Neuronal stem cell (in vitro differentiated cells): Measurements from ENCODE around the gene OSBPL10.

Experiments used
- DNase-seq: peaks from one replicate; pipeline ENCODE4 v3.0.0-alpha.2; 2013; ENCODE audit warnings: low spot score
- H2AFZ ChIP-seq: one replicate; pipeline ENCODE4 v1.6.1; 2013; ENCODE audit warnings: mild to moderate bottlenecking, low read length, inconsistent platforms
- H2AK5ac ChIP-seq: 2 replicates; pipeline ENCODE4 v1.6.1; 2013; ENCODE audit warnings: low read depth, mild to moderate bottlenecking, inconsistent platforms, low read length, moderate library complexity, mixed read lengths
- H2BK120ac ChIP-seq: 2 replicates; pipeline ENCODE4 v1.6.1; 2013; ENCODE audit warnings: low read depth, mild to moderate bottlenecking, inconsistent platforms, low read length, moderate library complexity, mixed read lengths
- H2BK12ac ChIP-seq: one replicate; pipeline ENCODE4 v1.6.1; 2013; ENCODE audit warnings: low read length, inconsistent platforms
- H2BK15ac ChIP-seq: 2 replicates; pipeline ENCODE4 v1.6.1; 2013; ENCODE audit warnings: mild to moderate bottlenecking, low read length, inconsistent platforms, mixed read lengths
- H2BK5ac ChIP-seq: one replicate; pipeline ENCODE4 v1.6.1; 2013; ENCODE audit warnings: inconsistent platforms, mild to moderate bottlenecking, low read length, moderate library complexity
- H3K14ac ChIP-seq: one replicate; pipeline ENCODE4 v1.6.1; 2013; ENCODE audit warnings: low read length, inconsistent platforms
- H3K18ac ChIP-seq: 2 replicates; pipeline ENCODE4 v1.6.1; 2013; ENCODE audit warnings: low read length, inconsistent platforms
- H3K23ac ChIP-seq: 2 replicates; pipeline ENCODE4 v1.6.1; 2013; ENCODE audit warnings: low read depth, mild to moderate bottlenecking, mixed read lengths, low read length, inconsistent platforms; ENCODE audit not compliant: poor library complexity
- H3K27ac ChIP-seq: replicated peaks from 3 replicates; pipeline ENCODE4 v1.5.1; 2013; ENCODE audit warnings: low read length, inconsistent platforms
- H3K27me3 ChIP-seq, 3 experiments: 2 replicates each; pipeline ENCODE4 v1.6.1; 2013; ENCODE audit warnings: low read length in 3 of 3, mild to moderate bottlenecking in 2 of 3, inconsistent platforms in 1 of 3, low read depth in 1 of 3, mixed read lengths in 1 of 3, moderate library complexity in 1 of 3; ENCODE audit not compliant: control insufficient read depth in 3 of 3, insufficient read depth in 3 of 3
- H3K36me3 ChIP-seq, 2 donors: replicated peaks in 1 of 2; 2 replicates each; pipeline ENCODE4 v1.6.1; 2013; ENCODE audit warnings: low read length in 2 of 2; ENCODE audit not compliant: control insufficient read depth in 2 of 2, insufficient read depth in 2 of 2
- H3K4ac ChIP-seq: 2 replicates; pipeline ENCODE4 v1.6.1; 2013; ENCODE audit warnings: inconsistent platforms, mild to moderate bottlenecking, low read length, moderate library complexity
- H3K4me1 ChIP-seq, 2 donors: 1 replicate in 1 of 2; 2 replicates in 1 of 2; pipeline ENCODE4 v1.6.1; 2013; ENCODE audit warnings: low read length in 2 of 2, low read depth in 1 of 2; ENCODE audit not compliant: control insufficient read depth in 2 of 2, insufficient read depth in 1 of 2
- H3K4me2 ChIP-seq: one replicate; pipeline ENCODE4 v1.6.1; 2013; ENCODE audit warnings: mild to moderate bottlenecking, low read length, inconsistent platforms; ENCODE audit not compliant: insufficient read depth, poor library complexity, severe bottlenecking
- H3K4me3 ChIP-seq, 2 donors: 2 replicates each; pipeline ENCODE4 v1.5.1; 2013; ENCODE audit warnings: low read length in 2 of 2, mild to moderate bottlenecking in 2 of 2, inconsistent platforms in 1 of 2, moderate library complexity in 1 of 2
- H3K79me1 ChIP-seq: one replicate; pipeline ENCODE4 v1.6.1; 2013; ENCODE audit warnings: low read depth, mild to moderate bottlenecking, inconsistent platforms, low read length, moderate library complexity
- H3K9ac ChIP-seq: one replicate; pipeline ENCODE4 v1.6.1; 2013; ENCODE audit warnings: mild to moderate bottlenecking, low read depth, low read length, inconsistent platforms; ENCODE audit not compliant: poor library complexity
- H3K9me3 ChIP-seq, 2 donors: replicated peaks in 1 of 2; 2 replicates each; pipeline versions ENCODE3 to v1.6.1; 2013; ENCODE audit warnings: low read length in 2 of 2, mild to moderate bottlenecking in 2 of 2, inconsistent platforms in 1 of 2, low read depth in 1 of 2, mixed read lengths in 1 of 2, moderate library complexity in 1 of 2; ENCODE audit not compliant: control insufficient read depth in 2 of 2, insufficient read depth in 1 of 2
- H4K8ac ChIP-seq: one replicate; pipeline ENCODE4 v1.6.1; 2013; ENCODE audit warnings: low read depth, mild to moderate bottlenecking, inconsistent platforms, low read length, moderate library complexity
- H4K91ac ChIP-seq: one replicate; pipeline ENCODE4 v1.6.1; 2013; ENCODE audit warnings: low read length, low read depth, mild to moderate bottlenecking, inconsistent platforms; ENCODE audit not compliant: poor library complexity
- WGBS, 2 donors: extraction: QIAGEN DNeasy Blood & Tissue Kit; methylation state at CpG; one replicate each; pipeline ENCODE4 v1.1.7; 2013; ENCODE audit warnings: missing lambda C conversion rate in 2 of 2, mixed read lengths in 1 of 2; ENCODE audit not compliant: insufficient read length in 2 of 2, insufficient replicate concordance in 1 of 2; ENCODE audit errors: extremely low coverage in 2 of 2; 5-methylcytosine and 5-hydroxymethylcytosine counted together

The OSBPL10 gene

GRCh38 chr3:31680072-31680870, 300.8 kb downstream of the OSBPL10 start:
- H2BK12ac ChIP-seq: no peak overlapping the region
- H3K36me3 ChIP-seq: no peaks in the 10 kb centered on the region
- no peak for DNase-seq
- H3K9ac ChIP-seq: no peak overlapping the region
- H3K4me2 ChIP-seq: no peak overlapping the region
- peak overlapping the region; percentile 15 for H3K18ac ChIP-seq
- no peaks in the 10 kb centered on the region for H3K9me3 ChIP-seq
- no peak overlapping the region for H3K23ac ChIP-seq
- H2AK5ac ChIP-seq: no peak overlapping the region
- H2BK5ac ChIP-seq: no peak overlapping the region
- peaks cover 5 to 17% of the 10 kb centered on the region in 2 donors for H3K4me1 ChIP-seq
- no peaks in the 10 kb centered on the region for H3K79me1 ChIP-seq
- no peak overlapping the region for H2BK15ac ChIP-seq
- no peaks in the 10 kb centered on the region for H3K27me3 ChIP-seq
- no peak overlapping the region for H3K27ac ChIP-seq
- H4K8ac ChIP-seq: no peak overlapping the region
- WGBS, 2 donors: no CpG with 5 or more reads among the region's 10 CpGs
- H4K91ac ChIP-seq: no peak overlapping the region
- H3K4ac ChIP-seq: no peak overlapping the region
- no peak overlapping the region for H3K4me3 ChIP-seq
- peak overlapping the region; percentile 32 for H2AFZ ChIP-seq
- no peak overlapping the region for H3K14ac ChIP-seq
- H2BK120ac ChIP-seq: no peak overlapping the region

- Histone ChIP-seq H3K9ac (no peak overlapping the region), H2BK120ac (no peak overlapping the region), H3K18ac (peak overlapping the region; percentile 71), H3K79me1 (no peaks in the 10 kb centered on the region), H3K4me1 (peaks cover 5 to 17% of the 10 kb centered on the region in 2 donors), H2BK5ac (no peak overlapping the region), H2BK15ac (no peak overlapping the region), H3K27me3 (no peaks in the 10 kb centered on the region), H3K4ac (no peak overlapping the region), H3K4me2 (no peak overlapping the region), H3K9me3 (no peaks in the 10 kb centered on the region), H3K14ac (no peak overlapping the region), H2AK5ac (no peak overlapping the region), H4K91ac (no peak overlapping the region), H3K27ac (no peak overlapping the region), H3K36me3 (no peaks in the 10 kb centered on the region), H3K4me3 (no peak overlapping the region), H2AFZ (no peak overlapping the region), H3K23ac (no peak overlapping the region), H4K8ac (no peak overlapping the region), H2BK12ac (no peak overlapping the region)
- DNase-seq: no peak
- no CpG with 5 or more reads among the region's 8 CpGs for WGBS, 2 donors
Measured at GRCh38 chr3:31676556-31676955, 304.5 kb downstream of the OSBPL10 start.

- no peak overlapping the region for H2AFZ ChIP-seq
- H3K14ac ChIP-seq: no peak overlapping the region
- no peak overlapping the region for H2BK12ac ChIP-seq
- H3K79me1 ChIP-seq: no peaks in the 10 kb centered on the region
- WGBS, 2 donors: no CpG with 5 or more reads among the region's 1 CpG
- no peak overlapping the region for H3K27ac ChIP-seq
- DNase-seq: no peak
- H3K27me3 ChIP-seq: no peaks in the 10 kb centered on the region
- no peak overlapping the region for H3K4me3 ChIP-seq
- H3K23ac ChIP-seq: no peak overlapping the region
- H3K9me3 ChIP-seq: no peaks in the 10 kb centered on the region
- no peak overlapping the region for H2BK5ac ChIP-seq
- H2AK5ac ChIP-seq: no peak overlapping the region
- H3K4me1 ChIP-seq: peaks cover 3 to 9% of the 10 kb centered on the region in 2 donors
- H3K4me2 ChIP-seq: no peak overlapping the region
- H4K91ac ChIP-seq: no peak overlapping the region
- no peak overlapping the region for H3K18ac ChIP-seq
- no peaks in the 10 kb centered on the region for H3K36me3 ChIP-seq
- H3K9ac ChIP-seq: no peak overlapping the region
- H2BK15ac ChIP-seq: no peak overlapping the region
- H2BK120ac ChIP-seq: no peak overlapping the region
- no peak overlapping the region for H4K8ac ChIP-seq
- no peak overlapping the region for H3K4ac ChIP-seq
Measured at GRCh38 chr3:31673950-31674349, 307.1 kb downstream of the OSBPL10 start.

- WGBS, 2 donors: no CpG with 5 or more reads among the region's 6 CpGs
- Histone ChIP-seq H2AK5ac (no peak overlapping the region), H4K91ac (no peak overlapping the region), H3K9ac (no peak overlapping the region), H3K9me3 (no peaks in the 10 kb centered on the region), H3K4me2 (no peak overlapping the region), H3K27ac (no peak overlapping the region), H3K27me3 (no peaks in the 10 kb centered on the region), H3K4me1 (peaks cover 0 to 1% of the 10 kb centered on the region in 2 donors), H3K14ac (no peak overlapping the region), H3K23ac (no peak overlapping the region), H2BK5ac (no peak overlapping the region), H3K79me1 (no peaks in the 10 kb centered on the region), H3K36me3 (no peaks in the 10 kb centered on the region), H2BK15ac (no peak overlapping the region), H3K4me3 (no peak overlapping the region), H4K8ac (no peak overlapping the region), H2BK12ac (no peak overlapping the region), H2BK120ac (no peak overlapping the region), H3K4ac (no peak overlapping the region), H3K18ac (no peak overlapping the region), H2AFZ (no peak overlapping the region)
- no peak for DNase-seq
Measured at GRCh38 chr3:31671976-31672375, 309.1 kb downstream of the OSBPL10 start.
